Endothelial cell of umbilical vein (primary cell): ENCODE results near the gene AP4M1. TPM values are rescaled to one million over a fixed set of nuclear protein-coding genes. Genes with fewer than 3 reads are reported as not detected.

Experiments
- BruUV-seq: library from RNA; stranded (reverse); fragments of 400-500 nt; replicated peaks from 2 replicates; lab custom pipeline; 2021; lab: Mats Ljungman, UMichigan
- CTCF ChIA-PET: fragments of 300-600, 350-600 bp; sonication (Branson Sonifier 250); formaldehyde crosslinking; loops from one replicate; lab custom pipeline; 2021; ENCODE audit warnings: antibody characterized with exemption, inconsistent platforms; lab: Charles Lee
- POLR2A ChIA-PET: fragments of 300-600, 350-600 bp; sonication (Branson Sonifier 250); formaldehyde crosslinking; loops from one replicate; lab custom pipeline; 2021; ENCODE audit warnings: antibody characterized with exemption, inconsistent platforms; lab: Charles Lee
- DNase-seq: peaks from one replicate; pipeline ENCODE4 v3.0.0-alpha.2; 2011; ENCODE audit warnings: low read depth, low spot score
- FAIRE-seq: peaks from 2 replicates; lab custom pipeline; 2011; peaks lifted over from hg19 to GRCh38; lab: Jason Lieb, UNC
- H2AFZ ChIP-seq: 2 replicates; pipeline ENCODE4 v1.6.0; 2012; ENCODE audit warnings: low read depth, low read length, control low read depth, inconsistent platforms
- H3K27ac ChIP-seq: 2 replicates; pipeline ENCODE4 v1.5.1; 2011; ENCODE audit warnings: low read depth, mild to moderate bottlenecking, control low read depth, low read length, moderate library complexity; ENCODE audit not compliant: insufficient read depth
- H3K27me3 ChIP-seq, 2 experiments: 2 replicates each; pipeline versions ENCODE4 v1.6.0 to v1.6.1; 2011; ENCODE audit warnings: low read length in 2 of 2, mixed read lengths in 1 of 2; ENCODE audit not compliant: control insufficient read depth in 2 of 2, insufficient read depth in 2 of 2
- H3K36me3 ChIP-seq, 2 experiments: 2 replicates in 1 of 2; 3 replicates in 1 of 2; pipeline ENCODE4 v1.5.1; 2011; ENCODE audit warnings: low read length in 2 of 2, mild to moderate bottlenecking in 1 of 2, moderate library complexity in 1 of 2; ENCODE audit not compliant: control insufficient read depth in 2 of 2, insufficient read depth in 2 of 2; ENCODE audit errors: extremely low read depth in 1 of 2
- H3K4me1 ChIP-seq: 3 replicates; pipeline ENCODE4 v1.5.1; 2011; ENCODE audit warnings: mild to moderate bottlenecking, low read length; ENCODE audit not compliant: control insufficient read depth, insufficient read depth; ENCODE audit errors: extremely low read depth
- H3K4me2 ChIP-seq: 2 replicates; pipeline ENCODE4 v1.6.1; 2011; ENCODE audit warnings: low read length, control low read depth, mixed read lengths; ENCODE audit not compliant: insufficient read depth
- H3K4me3 ChIP-seq, 3 experiments: fragments of 200-600 bp in 1 of 3; sonication (generic), shearing (Covaris generic) in 1 of 3; replicated peaks in 1 of 3; 2 replicates each; pipeline ENCODE4 v1.5.1; 2011 to 2016; ENCODE audit warnings: control low read depth in 3 of 3, low read length in 3 of 3, mild to moderate bottlenecking in 2 of 3, inconsistent platforms in 1 of 3, low read depth in 1 of 3, moderate library complexity in 1 of 3; ENCODE audit not compliant: insufficient read depth in 1 of 3
- H3K79me2 ChIP-seq: 2 replicates; pipeline ENCODE4 v1.6.0; 2012; ENCODE audit warnings: low read length, inconsistent platforms; ENCODE audit not compliant: control insufficient read depth, insufficient read depth
- H3K9ac ChIP-seq: replicated peaks from 2 replicates; pipeline ENCODE3; 2011; ENCODE audit warnings: low read length, control low read depth; ENCODE audit not compliant: insufficient read depth; ENCODE audit errors: extremely low read depth
- H3K9me1 ChIP-seq: replicated peaks from 3 replicates; pipeline ENCODE4 v1.6.0; 2011; ENCODE audit warnings: mild to moderate bottlenecking, low read length; ENCODE audit not compliant: control insufficient read depth, insufficient read depth; ENCODE audit errors: extremely low read depth
- H3K9me3 ChIP-seq: replicated peaks from 2 replicates; pipeline ENCODE4 v1.5.1; 2012; ENCODE audit warnings: low read length, inconsistent platforms; ENCODE audit not compliant: control insufficient read depth, insufficient read depth
- H4K20me1 ChIP-seq: replicated peaks from 2 replicates; pipeline ENCODE3; 2011; ENCODE audit warnings: mild to moderate bottlenecking, low read length; ENCODE audit not compliant: control insufficient read depth, insufficient read depth; ENCODE audit errors: extremely low read depth
- CTCF ChIP-seq, 2 donors: IDR thresholded peaks; 1 replicate in 1 of 2; 2 replicates in 1 of 2; pipeline ENCODE4 v1.5.1; 2011; ENCODE audit warnings: low read length in 2 of 2, mild to moderate bottlenecking in 2 of 2, moderate library complexity in 2 of 2, control low read depth in 1 of 2, inconsistent platforms in 1 of 2, low read depth in 1 of 2; ENCODE audit not compliant: insufficient read depth in 1 of 2; ENCODE audit errors: extremely low read depth in 1 of 2
- FOS ChIP-seq: IDR thresholded peaks from 2 replicates; pipeline ENCODE4 v1.6.1; 2011; ENCODE audit warnings: mild to moderate bottlenecking, low read length, moderate library complexity, borderline replicate concordance; ENCODE audit not compliant: insufficient read depth
- GATA2 ChIP-seq: IDR thresholded peaks from 2 replicates; pipeline ENCODE4 v1.7.0; 2011; ENCODE audit warnings: low read depth, mild to moderate bottlenecking, moderate library complexity, mixed read lengths, low read length; ENCODE audit not compliant: insufficient read length, insufficient read depth
- JUN ChIP-seq: IDR thresholded peaks from 2 replicates; pipeline ENCODE4 v1.6.1; 2011; ENCODE audit warnings: borderline replicate concordance, low read depth; ENCODE audit not compliant: insufficient read length, insufficient read depth
- MYC ChIP-seq: IDR thresholded peaks from one replicate; pipeline ENCODE4 v1.6.1; 2011; ENCODE audit warnings: mild to moderate bottlenecking, low read depth, low read length
- dilution Hi-C: fragments of 300-500 bp; cut with MboI; formaldehyde crosslinking; loops from one replicate; pipeline ENCODE4 v1.15.0; 2019; ENCODE audit warnings: low sequenced_read_pairs; ENCODE audit not compliant: extremely low pct_ligation_motif_present
- intact Hi-C: fragments of 100-400 bp; cut with micrococcal nuclease; formaldehyde crosslinking; loops from one replicate; pipeline ENCODE4 v1.10.0; 2022
- polyA plus RNA-seq, 4 experiments: library from polyadenylated mRNA; depleted of rRNA in 3 of 4; stranded (reverse) in 3 of 4; unstranded in 1 of 4; fragments of >200 nt; gene quantifications; 2 replicates each; pipeline versions ENCODE4 v1.2.1 to v1.2.3, GENCODE V29; 2011 to 2012; ENCODE audit warnings: missing spikeins in 1 of 4
- total RNA-seq: library from RNA; stranded (reverse); gene quantifications from 2 replicates; pipeline ENCODE4 v1.2.3, GENCODE V29; 2021

Gene AP4M1
- total and polyA plus RNA-seq, 2 donors (not counting 3 experiments of a cell fraction or from before 2014, with no cell fraction given): 20.5 to 27.4 TPM

DNA sequence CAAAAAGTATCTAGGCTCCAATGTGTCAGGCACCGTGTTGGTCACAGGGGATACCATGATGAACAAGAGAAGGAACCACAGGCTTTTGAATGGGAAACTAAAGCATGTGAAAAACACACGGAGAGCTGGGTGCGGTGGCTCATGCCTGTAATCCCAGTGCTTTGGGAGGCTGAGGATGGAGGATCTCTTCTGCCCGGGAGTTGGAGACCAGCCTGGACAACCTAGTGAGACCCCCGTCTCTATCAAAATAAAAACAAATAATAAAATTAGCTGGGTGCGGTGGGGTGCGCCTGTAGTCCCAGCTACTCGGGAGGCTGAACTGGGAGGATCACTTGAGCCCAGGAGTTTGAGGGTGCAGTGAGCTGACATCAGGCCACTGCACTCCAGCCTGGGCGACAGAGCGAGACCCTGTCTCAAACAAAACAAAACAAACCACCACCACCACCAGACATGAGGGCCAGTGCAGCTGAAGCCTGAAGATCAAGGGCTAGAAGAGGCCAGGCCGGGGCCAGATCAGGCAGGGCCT is 13.3 kb upstream of the AP4M1 start:
- peak overlapping the region; percentile 90 for H3K9ac ChIP-seq
- intact Hi-C loops: loop anchor here (10.0 kb wide), 1 partner anchor 173 kb away; the partner anchor contains the start of gene TRIM4
- peak overlapping the region; percentile 94 for H3K27ac ChIP-seq
- H3K79me2 ChIP-seq: peaks cover 17% of the 10 kb centered on the region
- H2AFZ ChIP-seq: no peak overlapping the region
- no peaks in the 10 kb centered on the region for H3K27me3 ChIP-seq
- BruUV-seq: TSS peak; percentile 58
- ChIA-PET CTCF (interaction anchor here (0.6 to 2.9 kb wide), 3 partner anchors 13 to 350 kb away, joined by 4 to 18 read pairs (median 5); partner anchors contain the start of genes AP4M1 and MCM7), POLR2A (interaction anchor here (1.0 to 2.0 kb wide), 2 partner anchors 12 to 13 kb away, joined by 6 to 10 read pairs; partner anchors contain the start of genes AP4M1 and MCM7)
- dilution Hi-C loops: no loop called here
- TF ChIP-seq JUN (no peak), GATA2 (no peak), CTCF (IDR thresholded peaks at IDR 0.05; ENCODE audit: extremely low read depth in 1 of 2, insufficient read depth in 1 of 2, low read depth in 1 of 2, low read length in 2 of 2) (no peak), FOS (no peak), MYC (no peak)
- no peaks in the 10 kb centered on the region for H3K9me1 ChIP-seq
- no peak for DNase-seq
- peaks cover 15 to 16% of the 10 kb centered on the region in 2 experiments for H3K36me3 ChIP-seq
- no peaks in the 10 kb centered on the region for H3K9me3 ChIP-seq
- no peak for FAIRE-seq
- peaks cover 32% of the 10 kb centered on the region for H3K4me1 ChIP-seq
- H3K4me2 ChIP-seq: peak overlapping the region; percentile 45
- peak overlapping the region in 1 of 3 experiments; percentile 74 for H3K4me3 ChIP-seq
- no peaks in the 10 kb centered on the region for H4K20me1 ChIP-seq
